HG02970 (cell line): Measurements from ENCODE around the gene VPS54.

ENCODE experiments used
- ATAC-seq: cut with Tn5 transposase; IDR thresholded peaks from one replicate; pipeline ENCODE4 v1.9.1; 2021; ENCODE audit warnings: mild to moderate bottlenecking, moderate library complexity, moderate number of reproducible peaks; ENCODE audit not compliant: unreplicated experiment, low FRiP score

Gene VPS54

GRCh38 chr2:63875131-63875527, 144.1 kb downstream of the VPS54 start:
- ATAC-seq, result no peak

- ATAC-seq, result no peak
Measured at GRCh38 chr2:63874204-63875130, 144.8 kb downstream of the VPS54 start.

GRCh38 chr2:63872571-63873328, 146.5 kb downstream of the VPS54 start:
- ATAC-seq, result no peak

GRCh38 chr2:63871864-63872263, 147.4 kb downstream of the VPS54 start:
- ATAC-seq, result no peak

- no peak for ATAC-seq
Measured at GRCh38 chr2:63870679-63871078, 148.5 kb downstream of the VPS54 start.

GRCh38 chr2:63866009-63866709, 153.1 kb downstream of the VPS54 start:
- no peak for ATAC-seq

- no peak for ATAC-seq
Measured at GRCh38 chr2:63865159-63865799, 153.9 kb downstream of the VPS54 start.

GRCh38 chr2:63863707-63864106, 155.5 kb downstream of the VPS54 start:
- ATAC-seq, result no peak

- no peak for ATAC-seq
Measured at GRCh38 chr2:63862806-63863205, 156.4 kb downstream of the VPS54 start.

GRCh38 chr2:63861220-63861822, 157.9 kb downstream of the VPS54 start:
- ATAC-seq, result no peak

GRCh38 chr2:63858291-63858690, 160.9 kb downstream of the VPS54 start:
- no peak for ATAC-seq

GRCh38 chr2:63856303-63856603, 163.0 kb downstream of the VPS54 start:
- no peak for ATAC-seq

GRCh38 chr2:63855418-63856302, 163.6 kb downstream of the VPS54 start:
- no peak for ATAC-seq

GRCh38 chr2:63853527-63854310, 165.5 kb downstream of the VPS54 start:
- no peak for ATAC-seq

GRCh38 chr2:63851691-63852311, 167.4 kb downstream of the VPS54 start:
- ATAC-seq, result no peak

- no peak for ATAC-seq
Measured at GRCh38 chr2:63850649-63851048, 168.6 kb downstream of the VPS54 start.

- no peak for ATAC-seq
Measured at GRCh38 chr2:63850204-63850571, 169.0 kb downstream of the VPS54 start.
